A549 (cell line): ENCODE results near the gene TOMM6.
A peak's percentile ranks its signal among the peaks of the same experiment; 100 is the strongest.

Source experiments
- CTCF ChIP-seq: fragments of >200 bp; sonication (Bioruptor Twin); formaldehyde crosslinking; IDR thresholded peaks from 3 replicates; pipeline ENCODE4 v1.5.1; 2016
- EP300 ChIP-seq, 2 experiments: fragments of >200 bp; sonication (Bioruptor Twin); formaldehyde crosslinking; IDR thresholded peaks; 2 replicates in 1 of 2; 3 replicates in 1 of 2; pipeline ENCODE4 v1.6.1; 2016 to 2017

GRCh38 chr6:41779788-41780550 is 7.5 kb upstream of the TOMM6 start, which contains the start of gene FRS3:
- no peak for TF ChIP-seq EP300 (IDR thresholded peaks at IDR 0.05)
- peak; percentile 82 for TF ChIP-seq CTCF
